KG1 (cell line): ENCODE measurements around the gene BRINP1.
"Not testable (repeated sequence)": the region's sequence is repeated elsewhere in the genome, so short reads cannot be mapped to it uniquely, and the experiment has no call there.

Experiments
- DNase-seq: peaks from one replicate; lab custom pipeline; 2025; lab: John Stamatoyannopoulos, UW

The BRINP1 gene

GRCh38 chr9:119185298-119185697, 183.9 kb downstream of the BRINP1 start:
- DNase-seq = no peak

GRCh38 chr9:119184265-119184936, 184.8 kb downstream of the BRINP1 start:
- DNase-seq = no peak

GRCh38 chr9:119181561-119181960, 187.7 kb downstream of the BRINP1 start:
- DNase-seq = no peak

- DNase-seq = no peak
These were observed 188.3 kb downstream of the BRINP1 start for GRCh38 chr9:119180897-119181296.

GRCh38 chr9:119179701-119180100, 189.5 kb downstream of the BRINP1 start:
- no peak for DNase-seq

GRCh38 chr9:119177196-119177595, 192.0 kb downstream of the BRINP1 start:
- DNase-seq = no peak

- no peak for DNase-seq
These were observed 193.7 kb downstream of the BRINP1 start for GRCh38 chr9:119175581-119175980.

- not testable (repeated sequence) for DNase-seq
These were observed 200.0 kb downstream of the BRINP1 start for GRCh38 chr9:119169222-119169621.

- DNase-seq = no peak
These were observed 201.4 kb downstream of the BRINP1 start for GRCh38 chr9:119167876-119168275.

- no peak for DNase-seq
These were observed 202.0 kb downstream of the BRINP1 start for GRCh38 chr9:119167267-119167666.

- DNase-seq = no peak
These were observed 203.1 kb downstream of the BRINP1 start for GRCh38 chr9:119166096-119166495.

GRCh38 chr9:119165131-119165530, 204.1 kb downstream of the BRINP1 start:
- no peak for DNase-seq

GRCh38 chr9:119164716-119165115, 204.5 kb downstream of the BRINP1 start:
- DNase-seq = no peak

- DNase-seq = no peak
These were observed 208.7 kb downstream of the BRINP1 start for GRCh38 chr9:119160551-119160950.

- DNase-seq = no peak
These were observed 209.8 kb downstream of the BRINP1 start for GRCh38 chr9:119159386-119159785.

- no peak for DNase-seq
These were observed 212.0 kb downstream of the BRINP1 start for GRCh38 chr9:119157196-119157595.

- no peak for DNase-seq
These were observed 212.9 kb downstream of the BRINP1 start for GRCh38 chr9:119156354-119156753.

GRCh38 chr9:119154527-119154926, 214.7 kb downstream of the BRINP1 start:
- DNase-seq = no peak

GRCh38 chr9:119153402-119153801, 215.8 kb downstream of the BRINP1 start:
- no peak for DNase-seq

GRCh38 chr9:119148855-119149254, 220.4 kb downstream of the BRINP1 start:
- DNase-seq = no peak

- DNase-seq = no peak
These were observed 231.8 kb downstream of the BRINP1 start for GRCh38 chr9:119137479-119137878.

- no peak for DNase-seq
These were observed 243.2 kb downstream of the BRINP1 start for GRCh38 chr9:119126040-119126439.

- no peak for DNase-seq
These were observed 247.3 kb downstream of the BRINP1 start for GRCh38 chr9:119121899-119122298.

GRCh38 chr9:119117409-119117808, 251.8 kb downstream of the BRINP1 start:
- DNase-seq = no peak
